H1 (cell line): ENCODE data around the gene ZNF212. TPM values are rescaled to one million over a fixed set of nuclear protein-coding genes. Genes with fewer than 3 reads are reported as not detected.

ENCODE experiments used
- CTCF ChIP-seq, 3 experiments: IDR thresholded peaks; 1 replicate in 2 of 3; 2 replicates in 1 of 3; pipeline versions ENCODE4 v1.5.1 to v1.6.1; 2011; ENCODE audit warnings: low read length in 3 of 3, mild to moderate bottlenecking in 3 of 3, inconsistent platforms in 2 of 3, low read depth in 1 of 3, moderate library complexity in 1 of 3; ENCODE audit not compliant: insufficient read depth in 1 of 3; ENCODE audit errors: control extremely low read depth in 1 of 3
- polyA plus RNA-seq, 7 experiments: library from polyadenylated mRNA; depleted of rRNA in 3 of 7; stranded (reverse) in 5 of 7; unstranded in 2 of 7; fragments of >200 nt in 5 of 7; fragments of 200-250 nt in 2 of 7; gene quantifications; 1 replicate in 5 of 7; 2 replicates in 1 of 7; 4 replicates in 1 of 7; pipeline versions ENCODE4 v1.2.1 to v1.2.3, GENCODE V29; 2011 to 2013; ENCODE audit warnings: missing spikeins in 2 of 7, mixed read lengths in 2 of 7
- total RNA-seq: library from RNA; stranded (reverse); fragmentation: NEBNext Ultra II Directional; extraction: Animal tissue kit (Norgen Biotek cat#: 25700); gene quantifications from 2 replicates; pipeline ENCODE4 v1.2.1, GENCODE V29; 2021

ZNF212 gene
- total and polyA plus RNA-seq, 2 of the 8 experiments (the other 6 are each of a cell fraction or from before 2014, with no cell fraction given): 6.7 to 19.3 TPM

GRCh38 chr7:149245244-149245643 is 5.8 kb downstream of the ZNF212 start (continued):
- no peak for TF ChIP-seq CTCF (IDR thresholded peaks at IDR 0.05; ENCODE audit: control extremely low read depth in 1 of 3, insufficient read depth in 1 of 3, low read depth in 1 of 3, low read length in 3 of 3)
